Dedifferentiated amniotic fluid mesenchymal stem cell (primary cell): ENCODE results near the gene HSDL2.

Experiments used
- DNase-seq: peaks from one replicate; pipeline ENCODE4 v3.0.0-alpha.2; 2016; ENCODE audit errors: extremely low spot score

Gene HSDL2

DNA sequence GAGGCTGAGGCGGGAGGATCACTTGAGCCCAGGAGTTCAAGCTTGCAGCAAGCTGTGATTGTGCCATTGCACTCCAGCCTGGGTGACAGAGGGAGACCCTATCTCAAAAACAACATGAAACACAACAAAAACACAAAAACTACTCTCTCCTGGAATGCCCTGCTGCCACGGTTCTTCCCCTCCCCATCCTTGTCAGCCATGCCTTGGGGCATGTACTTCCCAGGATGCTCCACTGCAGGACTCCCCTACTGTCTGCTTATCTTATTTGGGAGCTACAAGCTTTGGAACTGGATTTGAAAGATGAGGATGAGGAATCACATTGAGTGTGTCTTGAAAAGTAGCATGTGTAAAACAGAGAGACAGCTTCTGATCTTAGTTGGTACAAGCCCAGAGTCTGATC is 66.6 kb downstream of the HSDL2 start:
- DNase-seq: no peak

DNA sequence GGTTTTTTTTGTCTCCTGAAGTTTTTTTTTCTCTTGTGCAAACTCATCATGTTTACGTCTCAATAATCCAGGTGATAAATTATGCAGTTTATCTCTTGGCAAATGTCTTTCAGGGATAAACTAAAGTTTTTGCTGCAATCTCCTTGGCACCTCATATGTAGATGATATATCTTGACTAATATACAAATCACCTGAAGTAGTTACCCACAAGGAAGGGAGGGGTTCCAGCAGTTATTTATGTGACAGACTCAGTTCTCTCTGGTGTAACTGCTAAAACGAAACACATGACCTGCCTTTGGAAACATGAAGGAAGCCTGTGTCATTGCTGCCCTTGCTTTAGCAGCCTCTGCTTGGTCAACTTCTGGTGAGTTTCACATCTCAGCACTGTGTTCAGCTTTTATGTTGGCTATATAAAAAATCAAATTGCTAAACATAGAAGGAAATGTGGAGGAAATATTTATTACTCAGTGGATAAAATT is 67.4 kb downstream of the HSDL2 start:
- peak; percentile 63 for DNase-seq

DNA sequence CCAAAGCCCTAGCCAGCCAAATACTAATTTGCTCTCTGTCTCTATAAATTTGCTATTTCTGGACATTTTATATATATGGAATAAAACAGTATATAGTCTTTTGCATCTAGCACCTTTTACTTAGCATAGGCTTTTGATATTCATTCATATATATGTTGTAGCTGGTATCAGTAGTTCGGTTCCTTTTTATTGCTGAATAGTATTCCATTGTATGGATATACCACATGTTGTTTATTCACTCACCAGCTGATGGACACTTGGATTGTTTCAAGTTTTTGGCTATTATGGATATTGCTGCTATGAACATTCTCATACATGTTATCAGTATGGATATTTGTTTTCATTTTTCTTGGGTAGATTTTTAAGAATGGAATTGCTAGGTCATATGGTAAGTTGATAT is 82.9 kb downstream of the HSDL2 start:
- no peak for DNase-seq

DNA sequence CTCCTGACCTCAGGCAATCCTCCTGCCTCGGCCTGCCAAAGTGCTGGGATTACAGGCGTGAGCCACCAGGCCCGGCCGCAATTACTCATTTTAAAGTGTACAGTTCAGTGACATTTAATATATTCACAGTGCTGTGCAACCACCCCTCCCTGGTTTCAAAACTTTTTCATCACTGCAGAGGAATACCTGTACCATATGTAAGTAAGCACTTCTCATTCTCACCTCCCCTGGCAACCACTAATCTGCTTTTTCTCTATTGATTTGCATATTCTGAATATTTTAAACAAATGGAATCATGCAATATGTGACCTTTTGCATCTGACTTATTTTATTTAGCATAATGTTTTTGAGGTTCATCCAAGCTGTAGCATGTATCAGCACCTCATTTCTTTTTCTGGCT is 85.4 kb downstream of the HSDL2 start:
- DNase-seq: no peak

DNA sequence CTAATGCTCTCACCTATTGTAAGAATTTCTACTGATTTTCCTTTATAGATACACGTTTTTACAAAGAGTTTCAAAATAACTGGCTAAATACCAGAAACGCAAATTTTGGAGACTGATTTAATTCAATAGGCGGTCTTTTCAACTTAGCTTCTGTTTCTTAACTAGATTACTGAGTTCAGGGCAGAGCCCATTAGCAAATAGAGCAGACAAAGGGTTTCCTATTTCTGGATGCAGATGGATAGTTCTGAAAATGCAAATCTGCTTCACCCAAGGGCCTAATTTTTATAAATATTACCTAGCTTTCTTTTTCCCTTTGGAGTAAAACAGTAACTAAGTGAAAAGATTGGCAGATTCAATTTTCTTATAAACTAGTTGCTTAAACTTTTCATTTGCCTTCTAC is 93.1 kb downstream of the HSDL2 start:
- DNase-seq: no peak

DNA sequence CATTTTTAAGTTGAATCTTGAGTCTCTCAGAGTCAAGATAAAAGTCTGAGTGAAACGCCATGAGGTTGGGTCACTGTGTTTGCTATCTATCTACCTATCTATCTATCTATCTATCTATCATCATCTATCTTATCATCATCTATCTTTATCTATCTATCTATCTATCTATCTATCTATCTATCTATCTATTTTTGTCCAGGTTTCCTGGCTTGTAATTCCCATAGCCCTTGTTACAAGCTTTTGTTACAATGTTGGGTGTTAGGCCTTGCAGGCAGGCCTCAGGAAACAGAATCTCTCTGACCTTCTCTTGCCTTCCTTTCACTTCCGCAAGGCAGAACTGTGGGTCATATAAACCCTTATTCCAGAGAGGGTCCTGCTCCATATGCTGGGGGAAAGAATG is 94.1 kb downstream of the HSDL2 start:
- no peak for DNase-seq

DNA sequence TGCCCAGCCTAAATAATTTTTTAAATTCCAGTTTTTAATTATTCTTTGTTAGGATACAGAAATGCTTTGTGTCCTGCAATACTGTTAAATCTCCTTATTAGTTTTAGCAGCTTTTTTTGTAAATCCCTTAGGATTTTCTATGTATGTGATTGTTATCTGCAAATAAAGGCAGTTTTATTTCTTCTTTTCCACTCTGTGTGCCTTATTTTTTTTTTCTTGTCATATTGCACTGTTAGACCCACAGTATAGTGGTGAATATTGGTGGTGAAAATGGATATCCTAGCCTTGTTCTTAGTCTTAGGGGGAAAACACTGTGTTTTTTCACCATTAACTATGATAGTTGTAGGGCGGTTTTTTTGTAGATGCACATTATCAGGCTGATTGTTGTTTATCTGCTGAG is 95.4 kb downstream of the HSDL2 start:
- DNase-seq: no peak

DNA sequence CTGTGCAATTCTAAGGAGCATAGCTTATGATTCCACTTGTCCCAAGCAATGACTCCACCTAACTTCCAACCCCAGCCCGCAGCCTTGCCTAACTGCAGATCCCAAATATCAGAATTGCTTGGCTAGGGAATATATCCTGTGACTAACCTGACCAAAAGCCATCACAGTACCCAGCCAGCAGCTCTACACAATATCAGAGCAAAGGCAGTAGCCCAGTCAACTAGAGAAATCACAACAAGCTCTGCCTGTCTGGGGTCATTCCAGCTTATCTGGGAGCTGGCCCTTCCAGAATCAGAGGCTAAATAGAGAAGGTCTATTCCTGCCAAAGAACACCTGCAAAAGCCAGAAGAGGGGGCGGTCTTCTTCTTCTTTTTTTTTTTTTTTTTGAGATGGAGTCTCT is 97.4 kb downstream of the HSDL2 start:
- no peak for DNase-seq

DNA sequence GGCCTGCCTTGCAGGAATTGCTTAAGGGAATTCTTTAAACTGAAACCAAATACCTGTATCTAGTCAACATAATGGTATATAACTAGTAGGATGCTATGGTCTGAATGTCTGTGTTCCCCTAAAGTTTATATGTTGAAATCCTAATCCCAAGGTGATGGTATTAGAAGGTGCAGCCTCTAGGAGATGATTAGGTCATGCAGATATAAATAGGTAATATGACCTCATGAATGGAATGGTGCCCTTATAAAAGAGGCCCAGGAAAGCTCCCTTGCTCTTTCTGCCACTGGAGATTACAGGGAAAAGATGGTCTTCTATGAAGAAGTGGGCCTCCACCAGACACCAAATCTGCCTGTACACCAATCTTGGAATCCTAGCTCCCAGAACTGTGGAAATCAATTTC is 99.3 kb downstream of the HSDL2 start:
- DNase-seq: no peak

DNA sequence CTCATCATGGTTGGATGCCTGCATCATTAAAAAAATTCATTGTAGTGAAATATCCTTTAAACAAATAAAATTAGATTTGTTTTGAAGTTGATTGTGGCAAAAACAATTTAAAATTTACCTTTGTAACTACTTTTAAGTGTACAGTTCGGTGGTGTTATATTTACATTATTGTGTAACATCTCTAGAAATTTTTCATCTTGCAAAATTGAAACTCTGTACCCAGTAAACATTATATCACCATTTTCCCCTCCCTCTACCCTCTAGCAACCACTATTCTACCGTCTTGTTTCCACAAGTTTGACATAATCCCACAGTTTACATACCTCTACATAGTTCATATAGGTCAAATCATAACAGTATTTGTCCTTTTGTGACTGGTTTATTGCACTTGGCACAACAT is 104.7 kb downstream of the HSDL2 start:
- no peak for DNase-seq

DNA sequence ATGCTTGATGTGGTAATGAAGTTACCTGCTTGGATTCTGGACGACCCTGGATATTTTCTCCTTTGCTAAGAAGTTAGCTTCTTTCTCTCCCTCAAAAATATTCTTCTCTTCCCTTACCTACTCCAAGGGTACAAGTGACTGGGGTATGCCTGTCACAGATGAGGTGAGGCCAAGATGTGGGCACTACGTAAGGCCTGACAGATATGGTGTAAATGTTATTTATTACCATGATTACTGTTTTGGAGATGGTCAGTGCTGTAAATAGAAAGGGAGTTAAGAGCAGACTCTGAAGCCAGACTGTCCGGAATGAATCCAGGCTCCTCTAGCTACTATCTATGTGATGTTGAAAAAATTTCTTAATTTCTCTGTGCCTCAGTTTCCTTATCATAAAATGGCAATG is 105.7 kb downstream of the HSDL2 start:
- no peak for DNase-seq

DNA sequence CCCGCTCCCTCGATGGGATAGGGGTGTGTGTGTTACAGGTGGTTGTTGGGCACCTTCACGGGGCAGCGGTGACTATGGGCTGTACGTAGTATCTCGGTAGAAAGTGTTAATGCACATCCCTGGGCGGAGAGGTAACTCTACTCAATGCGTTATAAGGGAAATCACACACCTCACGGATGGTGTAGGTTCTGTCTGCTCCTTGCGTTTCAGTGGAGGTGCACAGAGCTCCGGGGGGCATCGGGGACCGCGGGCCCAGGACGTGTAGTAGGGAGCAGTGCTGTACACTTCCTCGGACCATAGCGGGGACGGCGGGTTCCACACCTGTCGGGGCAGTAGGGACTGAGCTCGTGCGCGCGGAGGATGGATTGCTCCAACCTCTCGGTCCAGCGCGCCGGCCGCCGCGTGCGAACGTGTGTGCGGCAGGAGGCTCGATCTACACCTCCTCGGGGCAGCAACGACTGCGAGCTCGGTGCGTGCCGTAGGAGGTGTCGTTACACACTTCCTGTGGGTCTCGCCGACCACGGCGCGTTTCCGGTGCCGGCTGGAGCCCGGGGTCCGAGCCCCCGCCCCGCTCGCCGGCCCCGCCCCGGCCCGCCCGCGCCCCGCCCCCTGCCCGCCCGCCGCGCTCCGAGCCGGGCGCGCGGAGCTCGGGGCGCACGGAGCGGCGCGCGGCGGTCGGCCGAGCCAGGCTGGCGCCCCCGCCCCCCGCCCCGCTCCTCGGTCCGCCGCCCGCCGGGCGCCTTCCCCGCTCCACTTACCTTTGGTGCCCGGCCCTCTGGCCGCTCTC is 106.5 kb downstream of the HSDL2 start, which contains the start of gene KIAA1958:
KIAA1958 (plus strand) TSS at position 607 of the 787 bp plus-strand sequence. CDS start 87,254 bp downstream, outside the sequence.
- DNase-seq: peak; percentile 24

DNA sequence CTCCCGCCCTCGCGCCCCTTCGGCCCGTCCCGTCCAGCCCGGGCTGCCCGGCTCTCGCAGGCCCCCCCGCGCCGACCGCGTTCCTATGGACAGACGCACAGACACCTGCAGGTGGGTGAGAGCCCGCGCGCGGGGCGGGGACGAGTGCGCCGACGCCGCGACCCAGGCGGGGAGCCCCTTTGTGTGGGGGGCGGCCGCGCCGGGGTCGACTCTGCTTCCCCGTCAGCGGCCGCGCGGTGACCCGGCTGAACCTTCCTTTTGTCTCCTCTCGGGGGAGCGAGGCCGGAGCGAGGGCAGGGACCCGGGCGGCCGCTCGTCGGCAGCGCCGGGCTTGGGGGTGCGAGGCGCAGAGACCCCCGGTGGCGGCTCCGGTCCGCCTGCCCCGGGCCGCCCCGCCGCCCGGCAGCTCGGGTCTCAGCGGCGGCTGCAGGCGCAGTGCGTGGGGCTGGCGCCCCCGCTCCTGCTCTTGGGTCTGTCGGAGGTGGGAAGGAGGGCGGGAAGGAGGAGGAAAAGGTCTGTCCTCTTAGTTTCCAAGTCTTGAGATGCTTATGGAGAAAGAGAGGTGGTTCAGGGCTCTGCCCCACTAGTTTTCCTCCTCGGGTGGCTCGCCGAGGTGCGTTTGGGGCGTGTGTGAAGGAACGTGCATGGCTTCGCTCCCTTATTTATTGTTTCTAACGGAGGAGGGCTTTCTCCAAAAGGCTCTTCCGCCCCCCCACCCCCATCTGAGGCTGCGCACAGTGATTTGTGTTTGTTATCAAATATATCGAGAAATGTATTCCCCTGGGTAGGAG is 107.3 kb downstream of the HSDL2 start:
- peak; percentile 39 for DNase-seq

DNA sequence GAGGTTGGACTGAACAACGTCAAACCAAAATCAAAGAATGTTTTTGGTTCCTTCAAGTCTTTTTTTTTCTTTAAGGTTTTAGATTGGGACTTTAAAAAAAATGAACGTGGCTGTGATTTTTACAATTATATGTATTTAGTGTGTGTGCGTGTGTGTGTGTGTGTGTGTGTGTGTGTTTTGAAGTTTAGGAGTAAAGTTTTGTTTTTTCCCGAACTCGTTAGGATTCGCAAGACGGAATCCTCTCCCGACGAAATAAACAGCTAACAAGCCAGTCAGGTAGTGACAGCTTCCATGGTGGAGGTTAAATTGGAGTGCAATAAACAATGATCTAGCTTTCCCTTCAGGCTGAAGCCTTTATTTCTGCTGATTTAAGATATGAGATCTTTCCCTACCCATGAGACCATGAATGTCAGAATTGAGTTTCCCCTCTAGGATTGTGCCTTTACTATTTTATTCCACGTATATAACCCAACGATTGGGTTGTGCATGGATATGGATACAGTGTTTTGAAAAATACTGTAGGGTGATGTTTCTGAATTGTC is 108.0 kb downstream of the HSDL2 start:
- no peak for DNase-seq

DNA sequence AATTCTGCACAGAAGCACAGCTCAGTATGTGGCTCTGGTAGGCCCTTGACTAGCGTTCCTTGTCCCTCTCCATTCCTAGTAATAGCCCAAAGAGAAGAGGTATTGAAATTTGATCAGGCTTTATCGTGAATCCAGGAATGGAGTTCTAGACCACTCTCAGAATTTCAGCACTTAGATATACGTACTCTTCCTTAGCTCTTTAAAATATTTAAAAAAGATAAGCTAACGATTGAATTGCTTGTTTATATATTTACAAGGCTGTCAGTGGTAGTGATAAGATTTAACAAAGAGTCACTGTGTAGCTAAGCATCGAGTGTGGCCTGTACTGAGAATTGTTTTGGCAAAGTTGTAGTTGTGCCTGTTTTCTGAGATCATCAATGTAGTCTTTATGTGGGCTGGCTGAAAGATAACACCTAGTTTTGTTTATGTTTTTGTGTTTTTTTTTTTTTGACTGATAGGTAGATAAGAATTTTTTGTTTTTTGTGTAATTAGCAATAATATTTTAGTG is 109.2 kb downstream of the HSDL2 start:
- DNase-seq: no peak

DNA sequence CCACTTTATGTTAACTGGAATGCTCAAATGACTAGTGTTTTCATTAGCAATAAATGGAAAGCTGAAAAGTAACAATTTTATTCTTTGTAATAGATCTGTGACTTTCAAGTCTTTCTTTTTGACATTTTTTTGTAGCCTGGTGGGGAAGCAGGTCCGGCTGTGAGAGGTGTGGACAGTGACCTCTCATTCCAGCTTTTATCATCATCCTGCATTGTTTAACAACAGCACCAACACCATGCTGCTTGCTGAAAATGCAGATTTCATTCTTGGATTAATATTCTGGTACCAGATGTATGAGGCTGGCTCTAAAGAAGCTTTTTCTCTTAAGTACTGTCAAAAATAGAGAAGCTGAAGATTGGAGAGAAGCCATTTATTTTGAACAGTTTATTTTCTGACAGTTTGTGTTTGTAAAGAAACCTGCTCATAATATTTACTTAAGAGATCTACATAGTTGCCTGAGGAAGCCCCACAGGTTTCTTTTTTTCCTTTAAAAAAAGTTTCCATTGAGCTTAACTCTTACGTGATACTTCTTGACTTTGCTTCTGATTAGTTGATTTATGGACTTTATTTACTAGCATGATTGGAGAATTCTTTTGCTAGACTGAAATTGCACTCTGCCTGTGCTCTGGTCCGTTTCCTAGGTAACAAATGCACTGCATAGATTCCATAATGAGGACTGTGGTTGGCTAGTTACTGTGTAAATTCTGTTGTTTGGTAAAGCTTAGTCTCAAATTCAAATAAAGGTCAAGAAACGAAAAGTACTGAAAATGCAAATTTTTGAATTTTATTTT is 110.2 kb downstream of the HSDL2 start:
- no peak for DNase-seq

DNA sequence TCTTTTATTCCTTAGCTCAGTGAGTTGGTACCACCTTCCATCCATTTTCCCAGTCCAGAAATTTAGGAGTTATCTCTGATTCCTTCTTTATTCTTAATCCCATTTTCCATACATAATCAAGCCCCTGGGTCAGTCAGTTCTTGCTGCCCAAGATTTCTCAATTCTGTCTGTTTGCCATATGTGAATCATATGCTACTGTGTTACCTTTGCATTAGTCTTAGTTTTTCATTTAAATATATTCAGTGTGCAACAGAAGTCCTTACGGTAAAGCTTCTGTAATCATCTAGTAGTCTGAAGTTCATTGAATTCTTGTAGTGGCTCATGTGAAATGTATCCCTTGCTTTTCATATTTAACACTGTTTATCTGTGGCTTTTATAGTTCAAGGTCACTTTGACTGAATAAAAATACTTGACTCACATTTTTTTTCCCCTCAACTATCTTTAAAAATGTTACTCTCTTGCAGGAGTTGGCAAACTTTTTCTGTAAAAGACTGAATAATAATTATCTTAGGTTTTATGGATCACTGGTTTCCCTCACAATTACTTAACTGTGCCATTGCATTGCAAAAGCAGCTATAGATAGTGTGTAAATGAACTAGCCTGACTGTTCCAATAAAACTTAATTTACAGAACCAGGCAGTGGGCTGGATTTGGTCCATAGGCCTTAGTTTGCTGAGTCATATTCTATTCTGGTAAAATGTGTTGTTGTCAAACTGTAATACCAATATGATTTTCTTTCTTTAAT is 113.7 kb downstream of the HSDL2 start:
- DNase-seq: peak; percentile 59

DNA sequence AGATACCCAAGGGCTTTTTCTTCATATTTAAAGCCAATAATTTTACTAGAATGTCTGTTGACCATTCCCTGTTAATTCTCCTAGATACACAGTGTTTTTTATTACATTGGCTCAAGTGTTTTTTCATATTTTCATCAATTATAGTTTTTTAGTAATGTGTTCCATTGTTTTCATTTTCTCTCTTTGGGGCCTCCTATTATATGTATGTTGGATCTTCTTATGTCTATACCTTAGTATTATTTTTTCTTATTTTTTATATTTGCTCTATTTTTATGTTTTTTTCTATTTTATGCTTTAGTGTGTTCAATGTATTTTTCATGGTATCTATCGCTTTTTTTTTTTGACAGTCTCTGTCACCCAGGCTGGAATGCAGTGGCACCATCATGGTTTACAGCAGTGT is 114.2 kb downstream of the HSDL2 start:
- no peak for DNase-seq

DNA sequence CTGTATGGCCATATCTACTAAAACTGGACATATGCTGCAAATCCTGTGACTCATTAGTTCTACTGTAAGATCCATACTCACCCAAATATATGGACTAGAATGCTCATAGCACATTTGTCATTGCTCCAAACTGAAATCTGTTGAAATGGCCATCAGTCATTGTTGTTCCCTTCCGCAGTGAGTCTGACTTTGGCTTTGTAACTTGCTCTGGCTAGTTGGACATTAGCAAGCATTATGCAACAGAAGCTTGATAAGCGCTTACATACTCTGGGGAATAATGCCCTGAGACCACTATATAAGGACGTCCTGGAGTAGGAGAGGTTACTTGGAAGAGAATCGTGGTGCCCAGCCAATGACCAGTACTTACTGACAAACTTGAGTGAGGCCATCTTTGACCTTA is 115.7 kb downstream of the HSDL2 start:
- no peak for DNase-seq

DNA sequence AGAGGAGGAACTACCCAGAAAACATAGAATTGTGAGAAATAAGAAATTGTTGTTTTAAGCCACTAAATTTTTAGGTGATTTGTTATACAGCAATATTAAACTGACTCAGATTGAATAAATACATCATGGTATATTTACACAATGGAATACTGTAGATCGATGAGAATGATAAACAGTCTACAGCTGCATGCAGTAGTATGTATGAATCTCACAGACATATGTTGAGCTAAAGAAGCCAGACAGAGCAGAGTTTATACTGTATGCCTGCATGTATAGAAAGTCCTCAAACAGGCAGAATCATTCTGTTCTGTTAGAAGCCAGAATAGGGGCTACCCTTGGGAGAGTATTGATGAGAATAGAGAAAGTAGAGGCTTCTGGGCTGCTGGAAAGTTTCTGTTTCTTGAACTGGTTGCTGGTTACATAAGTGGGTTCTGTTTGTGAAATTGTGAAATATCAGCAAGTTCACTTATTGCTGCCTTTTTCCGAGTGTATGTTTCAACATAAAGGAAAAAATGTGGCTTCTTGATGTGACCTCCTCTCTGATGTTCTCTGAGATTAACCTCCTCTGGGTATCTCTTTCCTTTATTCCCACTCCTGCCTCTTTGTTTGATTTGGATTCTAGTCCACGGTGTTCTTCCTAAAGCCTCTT is 116.3 kb downstream of the HSDL2 start:
- DNase-seq: no peak
